ENCODE measurements around the gene CHI3L1. TPM values are rescaled to one million over a fixed set of nuclear protein-coding genes. Genes with fewer than 3 reads are reported as not detected.

The CHI3L1 gene
- total RNA-seq, 1 donor from 2014 or later, result 85.1 TPM

GRCh38 chr1:203161175-203161574, 25.3 kb downstream of the CHI3L1 start:
- H3K4me3 ChIP-seq, result no peak overlapping the region
- no peaks in the 10 kb centered on the region for H3K36me3 ChIP-seq
- ATAC-seq (no peak), DNase-seq (no peak)
- no peak overlapping the region for H3K27ac ChIP-seq
- no peaks in the 10 kb centered on the region for H3K9me3 ChIP-seq
- no peaks in the 10 kb centered on the region for H3K4me1 ChIP-seq
- H3K27me3 ChIP-seq, result no peaks in the 10 kb centered on the region
- no peak for TF ChIP-seq CTCF (IDR thresholded peaks at IDR 0.05)
- intact Hi-C loops (cut with DNase I), result no loop called here

GRCh38 chr1:203159844-203160243, 26.7 kb downstream of the CHI3L1 start:
- ATAC-seq (no peak), DNase-seq (no peak)
- Histone ChIP-seq H3K4me1 (no peaks in the 10 kb centered on the region), H3K36me3 (no peaks in the 10 kb centered on the region), H3K9me3 (no peaks in the 10 kb centered on the region), H3K27ac (no peak overlapping the region), H3K27me3 (no peaks in the 10 kb centered on the region), H3K4me3 (no peak overlapping the region)
- no peak for TF ChIP-seq CTCF (IDR thresholded peaks at IDR 0.05)
- intact Hi-C loops (cut with DNase I), result no loop called here

- ATAC-seq (no peak), DNase-seq (no peak)
- H3K27ac ChIP-seq, result no peak overlapping the region
- H3K9me3 ChIP-seq, result no peaks in the 10 kb centered on the region
- H3K27me3 ChIP-seq, result no peaks in the 10 kb centered on the region
- no peaks in the 10 kb centered on the region for H3K36me3 ChIP-seq
- intact Hi-C loops (cut with DNase I), result no loop called here
- TF ChIP-seq CTCF (IDR thresholded peaks at IDR 0.05), result no peak
- peaks cover 5% of the 10 kb centered on the region for H3K4me1 ChIP-seq
- no peak overlapping the region for H3K4me3 ChIP-seq
Observed at GRCh38 chr1:203158960-203159665, 27.4 kb downstream of the CHI3L1 start.

GRCh38 chr1:203158423-203158822, 28.1 kb downstream of the CHI3L1 start:
- intact Hi-C loops (cut with DNase I), result no loop called here
- no peak for TF ChIP-seq CTCF (IDR thresholded peaks at IDR 0.05)
- Histone ChIP-seq H3K9me3 (no peaks in the 10 kb centered on the region), H3K4me1 (peaks cover 12% of the 10 kb centered on the region), H3K27ac (no peak overlapping the region), H3K27me3 (no peaks in the 10 kb centered on the region), H3K36me3 (no peaks in the 10 kb centered on the region), H3K4me3 (no peak overlapping the region)
- DNase-seq (no peak), ATAC-seq (no peak)

- ATAC-seq (no peak), DNase-seq (no peak)
- Histone ChIP-seq H3K9me3 (no peaks in the 10 kb centered on the region), H3K27me3 (no peaks in the 10 kb centered on the region), H3K4me1 (peaks cover 18% of the 10 kb centered on the region), H3K27ac (no peak overlapping the region), H3K36me3 (no peaks in the 10 kb centered on the region), H3K4me3 (no peak overlapping the region)
- intact Hi-C loops (cut with DNase I), result no loop called here
- TF ChIP-seq CTCF (IDR thresholded peaks at IDR 0.05), result no peak
Observed at GRCh38 chr1:203156280-203156679, 30.2 kb downstream of the CHI3L1 start.

All from upper lobe of right lung (tissue), 1 donor.